Measurements from ENCODE around the gene SPTSSA.

- TF ChIP-seq TAF1 (IDR thresholded peaks at IDR 0.05; ENCODE audit: borderline replicate concordance, insufficient read depth, low read length) = no peak
- TF ChIP-seq POLR2AphosphoS5 (IDR thresholded peaks at IDR 0.05; ENCODE audit: low read depth, low read length) = no peak
- no peak for TF ChIP-seq SIN3A (IDR thresholded peaks at IDR 0.05; ENCODE audit: borderline replicate concordance, insufficient read depth, low read length)
These were observed 35.4 kb downstream of the SPTSSA start for GRCh38 chr14:34426313-34427295.

Measured in PFSK-1 (cell line).